Stomach smooth muscle (tissue), 2 donors: ENCODE results near the gene FYCO1.

Experiments
- H3K27ac ChIP-seq: one replicate; pipeline ENCODE4 v1.7.0; 2013; ENCODE audit warnings: mild to moderate bottlenecking, low read length, inconsistent platforms
- H3K27me3 ChIP-seq, 2 donors: one replicate each; pipeline ENCODE4 v1.7.0; 2013; ENCODE audit warnings: low read length in 2 of 2; ENCODE audit not compliant: insufficient read depth in 2 of 2, control insufficient read depth in 1 of 2
- H3K36me3 ChIP-seq, 2 donors: one replicate each; pipeline ENCODE4 v1.7.0; 2013; ENCODE audit warnings: low read length in 2 of 2; ENCODE audit not compliant: control insufficient read depth in 2 of 2, insufficient read depth in 2 of 2
- H3K4me1 ChIP-seq: one replicate; pipeline ENCODE4 v1.7.0; 2013; ENCODE audit warnings: low read length; ENCODE audit not compliant: control insufficient read depth, insufficient read depth
- H3K4me3 ChIP-seq, 2 donors: one replicate each; pipeline ENCODE4 v1.7.0; 2013; ENCODE audit warnings: low read length in 2 of 2
- H3K9ac ChIP-seq, 2 donors: one replicate each; pipeline ENCODE4 v1.7.0; 2013; ENCODE audit warnings: low read length in 2 of 2, mild to moderate bottlenecking in 1 of 2
- H3K9me3 ChIP-seq, 2 donors: one replicate each; pipeline ENCODE4 v1.7.0; 2013; ENCODE audit warnings: low read length in 2 of 2; ENCODE audit not compliant: control insufficient read depth in 2 of 2
- donor health status: healthy.
- donor health status: Pancreatic carcinoma.

FYCO1 gene

GRCh38 chr3:45992133-45992729 is 3.4 kb downstream of the FYCO1 start:
- H3K4me1 ChIP-seq = peaks cover 73% of the 10 kb centered on the region
- H3K4me3 ChIP-seq = peak overlapping the region in 1 of 2 donors; percentile 44
- peak overlapping the region; percentile 67 for H3K27ac ChIP-seq
- H3K27me3 ChIP-seq = no peaks in the 10 kb centered on the region
- H3K9me3 ChIP-seq = no peaks in the 10 kb centered on the region
- no peak overlapping the region for H3K9ac ChIP-seq
- no peaks in the 10 kb centered on the region for H3K36me3 ChIP-seq

GRCh38 chr3:45991341-45991740 is 4.3 kb downstream of the FYCO1 start:
- peak overlapping the region; percentile 67 for H3K27ac ChIP-seq
- H3K27me3 ChIP-seq = no peaks in the 10 kb centered on the region
- H3K4me1 ChIP-seq = peaks cover 82% of the 10 kb centered on the region
- H3K9ac ChIP-seq = no peak overlapping the region
- H3K36me3 ChIP-seq = no peaks in the 10 kb centered on the region
- peak overlapping the region in 1 of 2 donors; percentile 44 for H3K4me3 ChIP-seq
- H3K9me3 ChIP-seq = no peaks in the 10 kb centered on the region

GRCh38 chr3:45990181-45990580 is 5.4 kb downstream of the FYCO1 start:
- Histone ChIP-seq H3K27ac (peak overlapping the region; percentile 95), H3K4me1 (peaks cover 91% of the 10 kb centered on the region), H3K9me3 (no peaks in the 10 kb centered on the region), H3K9ac (no peak overlapping the region), H3K36me3 (no peaks in the 10 kb centered on the region), H3K4me3 (no peak overlapping the region), H3K27me3 (no peaks in the 10 kb centered on the region)

- Histone ChIP-seq H3K27me3 (no peaks in the 10 kb centered on the region), H3K36me3 (peaks cover under 1% of the 10 kb centered on the region in 2 donors), H3K4me1 (peaks cover 94% of the 10 kb centered on the region), H3K9ac (no peak overlapping the region), H3K4me3 (no peak overlapping the region), H3K27ac (peak overlapping the region; percentile 95), H3K9me3 (no peaks in the 10 kb centered on the region)
Observed at GRCh38 chr3:45988804-45989203, 6.8 kb downstream of the FYCO1 start.

GRCh38 chr3:45988362-45988761 is 7.3 kb downstream of the FYCO1 start:
- H3K36me3 ChIP-seq = peaks cover 5% of the 10 kb centered on the region in 2 donors
- no peaks in the 10 kb centered on the region for H3K27me3 ChIP-seq
- H3K9me3 ChIP-seq = no peaks in the 10 kb centered on the region
- peak overlapping the region; percentile 95 for H3K27ac ChIP-seq
- peak overlapping the region in 1 of 2 donors; percentile 5 for H3K9ac ChIP-seq
- H3K4me3 ChIP-seq = peak overlapping the region in 1 of 2 donors; percentile 20
- peaks cover 94% of the 10 kb centered on the region for H3K4me1 ChIP-seq

- peak overlapping the region; percentile 46 to 60 for H3K9ac ChIP-seq
- H3K9me3 ChIP-seq = no peaks in the 10 kb centered on the region
- no peaks in the 10 kb centered on the region for H3K27me3 ChIP-seq
- H3K4me1 ChIP-seq = peaks cover 90% of the 10 kb centered on the region
- peaks cover 8 to 11% of the 10 kb centered on the region in 2 donors for H3K36me3 ChIP-seq
- peak overlapping the region; percentile 20 to 55 for H3K4me3 ChIP-seq
- peak overlapping the region; percentile 95 for H3K27ac ChIP-seq
Observed at GRCh38 chr3:45987368-45988291, 8.0 kb downstream of the FYCO1 start.

GRCh38 chr3:45986303-45986982 is 9.2 kb downstream of the FYCO1 start:
- Histone ChIP-seq H3K27me3 (no peaks in the 10 kb centered on the region), H3K9me3 (no peaks in the 10 kb centered on the region), H3K36me3 (peaks cover 13 to 22% of the 10 kb centered on the region in 2 donors), H3K4me3 (peak overlapping the region; percentile 20 to 49), H3K27ac (peak overlapping the region; percentile 95), H3K4me1 (peaks cover 78% of the 10 kb centered on the region), H3K9ac (peak overlapping the region; percentile 46 to 73)

GRCh38 chr3:45985532-45986302 is 9.9 kb downstream of the FYCO1 start:
- peak overlapping the region; percentile 20 to 49 for H3K4me3 ChIP-seq
- H3K9ac ChIP-seq = peak overlapping the region in 1 of 2 donors; percentile 13
- H3K4me1 ChIP-seq = peaks cover 74% of the 10 kb centered on the region
- H3K9me3 ChIP-seq = no peaks in the 10 kb centered on the region
- no peaks in the 10 kb centered on the region for H3K27me3 ChIP-seq
- peak overlapping the region; percentile 95 for H3K27ac ChIP-seq
- H3K36me3 ChIP-seq = peaks cover 20 to 29% of the 10 kb centered on the region in 2 donors

- H3K9me3 ChIP-seq = no peaks in the 10 kb centered on the region
- H3K9ac ChIP-seq = no peak overlapping the region
- H3K27me3 ChIP-seq = no peaks in the 10 kb centered on the region
- peaks cover 64% of the 10 kb centered on the region for H3K4me1 ChIP-seq
- peaks cover 23 to 37% of the 10 kb centered on the region in 2 donors for H3K36me3 ChIP-seq
- no peak overlapping the region for H3K4me3 ChIP-seq
- H3K27ac ChIP-seq = peak overlapping the region; percentile 95
Observed at GRCh38 chr3:45984331-45985312, 11.0 kb downstream of the FYCO1 start.
